ENCODE data around the gene CIRBP. TPM values are rescaled to one million over a fixed set of nuclear protein-coding genes. Genes with fewer than 3 reads are reported as not detected.

Gene CIRBP
- total RNA-seq, 1 experiment from 2014 or later, result 263 TPM

DNA sequence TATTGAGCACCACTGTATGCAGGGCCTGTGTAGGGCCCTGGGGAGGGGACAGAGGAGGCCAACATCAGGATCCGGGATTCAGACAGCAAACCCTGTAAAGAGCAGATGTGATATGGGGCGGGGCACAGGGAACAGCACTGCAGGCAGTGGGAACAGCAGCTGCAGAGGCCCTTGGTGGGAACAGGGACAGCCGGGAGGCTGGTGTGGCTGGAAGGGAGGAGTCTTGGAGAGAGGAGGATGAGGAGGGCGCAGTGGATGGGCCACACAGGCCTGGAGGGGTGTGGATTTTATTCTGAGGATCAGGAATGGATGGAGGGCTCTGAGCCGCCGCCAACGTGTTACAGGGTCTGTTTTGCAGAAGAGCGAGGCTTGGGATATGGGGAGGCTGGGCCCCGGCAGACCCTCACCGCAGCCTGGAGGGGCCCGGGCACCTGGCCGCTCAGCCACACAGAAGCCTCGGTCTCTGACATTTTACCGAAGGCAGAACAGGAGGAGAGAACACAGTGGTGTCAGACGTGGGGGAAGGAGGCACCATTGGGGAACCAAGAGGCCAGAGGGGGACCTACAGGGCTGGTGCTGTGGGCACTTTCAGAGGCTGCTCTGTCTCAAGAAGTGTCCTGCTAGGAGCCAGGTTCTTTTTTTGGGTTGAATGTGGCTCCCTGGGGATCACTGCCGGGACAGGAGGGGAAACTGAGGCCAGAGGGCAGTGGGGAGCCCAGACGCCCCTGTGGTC lies 23.5 kb downstream of the CIRBP start:
- Histone ChIP-seq H3K18ac (ENCODE audit: insufficient read length, low read depth, low read length) (no peak overlapping the region), H2BK15ac (ENCODE audit: low read depth, low read length) (no peak overlapping the region), H3K27me3 (ENCODE audit: insufficient read depth, low read length) (no peaks in the 10 kb centered on the region), H3K4ac (ENCODE audit: low read depth, low read length) (no peak overlapping the region), H2AFZ (ENCODE audit: low read length) (no peak overlapping the region), H3K27ac (ENCODE audit: insufficient read length, low read depth, low read length) (no peak overlapping the region), H3K79me2 (ENCODE audit: insufficient read depth, low read length) (peaks cover 2% of the 10 kb centered on the region; the same call in 1 of the 2 replicates), H3K9ac (ENCODE audit: extremely low read depth, insufficient read length, low read length) (no peak overlapping the region), H3K14ac (ENCODE audit: insufficient read depth, low read length) (no peak overlapping the region), H2AK5ac (ENCODE audit: insufficient read length, low read length) (no peak overlapping the region), H3T11ph (ENCODE audit: low read length) (no peak overlapping the region), H4K20me1 (ENCODE audit: control insufficient read depth, insufficient read depth, insufficient read length) (no peaks in the 10 kb centered on the region), H4K8ac (replicated peaks; ENCODE audit: insufficient read length, low read depth, low read length) (no peak overlapping the region), H2BK20ac (ENCODE audit: low read depth, low read length, poor library complexity, severe bottlenecking) (no peak overlapping the region), H3K23me2 (ENCODE audit: insufficient read length, low read depth, low read length, poor library complexity, severe bottlenecking) (no peaks in the 10 kb centered on the region), H3K4me1 (ENCODE audit: insufficient read depth, low read length) (no peaks in the 10 kb centered on the region), H3K79me1 (ENCODE audit: insufficient read depth, low read depth, low read length, poor library complexity, severe bottlenecking) (no peaks in the 10 kb centered on the region), H2BK120ac (ENCODE audit: low read depth, low read length, poor library complexity, severe bottlenecking) (no peak overlapping the region), H3K9me3 (ENCODE audit: control insufficient read depth, low read depth, low read length) (no peaks in the 10 kb centered on the region), H4K91ac (ENCODE audit: insufficient read length, low read depth, low read length) (no peak overlapping the region), H4K5ac (ENCODE audit: insufficient read length, low read depth, low read length) (no peak overlapping the region), H3K56ac (ENCODE audit: insufficient read length, low read depth, low read length) (no peak overlapping the region), H3K23ac (ENCODE audit: insufficient read length, low read depth, low read length) (no peak overlapping the region), H2BK5ac (ENCODE audit: insufficient read length, low read length) (no peak overlapping the region), H2BK12ac (ENCODE audit: insufficient read length, low read depth, low read length) (no peak overlapping the region), H3K4me2 (ENCODE audit: insufficient read depth, insufficient read length, low read length) (no peak overlapping the region)
- TF ChIP-seq, protein P1, sequence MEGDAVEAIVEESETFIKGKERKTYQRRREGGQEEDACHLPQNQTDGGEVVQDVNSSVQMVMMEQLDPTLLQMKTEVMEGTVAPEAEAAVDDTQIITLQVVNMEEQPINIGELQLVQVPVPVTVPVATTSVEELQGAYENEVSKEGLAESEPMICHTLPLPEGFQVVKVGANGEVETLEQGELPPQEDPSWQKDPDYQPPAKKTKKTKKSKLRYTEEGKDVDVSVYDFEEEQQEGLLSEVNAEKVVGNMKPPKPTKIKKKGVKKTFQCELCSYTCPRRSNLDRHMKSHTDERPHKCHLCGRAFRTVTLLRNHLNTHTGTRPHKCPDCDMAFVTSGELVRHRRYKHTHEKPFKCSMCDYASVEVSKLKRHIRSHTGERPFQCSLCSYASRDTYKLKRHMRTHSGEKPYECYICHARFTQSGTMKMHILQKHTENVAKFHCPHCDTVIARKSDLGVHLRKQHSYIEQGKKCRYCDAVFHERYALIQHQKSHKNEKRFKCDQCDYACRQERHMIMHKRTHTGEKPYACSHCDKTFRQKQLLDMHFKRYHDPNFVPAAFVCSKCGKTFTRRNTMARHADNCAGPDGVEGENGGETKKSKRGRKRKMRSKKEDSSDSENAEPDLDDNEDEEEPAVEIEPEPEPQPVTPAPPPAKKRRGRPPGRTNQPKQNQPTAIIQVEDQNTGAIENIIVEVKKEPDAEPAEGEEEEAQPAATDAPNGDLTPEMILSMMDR (conservative IDR thresholded peaks at IDR 0.05), result no peak
- no CpG with 5 or more reads among the region's 17 CpGs for WGBS (ENCODE audit: extremely low coverage, insufficient read length, low lambda C conversion rate)
- no peak for DNase-seq
- Mint-ChIP-seq H3K36me3 (ENCODE audit: insufficient read depth in 1 of 3, low read depth in 3 of 3) (no peaks in the 10 kb centered on the region), H3K4me3 (peak overlapping the region in 1 of 2 experiments; percentile 23; a peak in 1 of 5 replicates), H3K9me3 (no peaks in the 10 kb centered on the region), H3K27me3 (ENCODE audit: low read depth) (peaks cover 13% of the 10 kb centered on the region), H3K27ac (0 out of 7 replicates have a peak overlapping the region, but pooled peaks of 1 of the 3 experiments have one; percentile 53), H3K4me1 (peaks cover 0 to 12% of the 10 kb centered on the region in 2 experiments; a peak in 2 of 4 replicates)
